SU-DHL-6 (cell line): Measurements from ENCODE around the gene RGS3.

Source experiments
- H2AFZ ChIP-seq: fragments of 200-600 bp; sonication (generic); 2 replicates; pipeline ENCODE4 v1.6.1; 2014; ENCODE audit warnings: low read depth, mild to moderate bottlenecking, moderate library complexity, mixed read lengths, antibody characterized with exemption, low read length; ENCODE audit not compliant: severe bottlenecking
- H3F3A ChIP-seq: fragments of 200-600 bp; shearing (Covaris generic); 2 replicates; pipeline ENCODE4 v1.6.0; 2016; ENCODE audit warnings: antibody characterized with exemption, mild to moderate bottlenecking; ENCODE audit not compliant: insufficient read depth
- H3K27ac ChIP-seq: fragments of 200-600 bp; sonication (generic); 2 replicates; pipeline ENCODE4 v1.5.1; 2016; ENCODE audit warnings: low read depth, mild to moderate bottlenecking, low read length, moderate library complexity, mixed read lengths
- H3K27me3 ChIP-seq: fragments of 200-600 bp; sonication (generic), shearing (Covaris generic); 2 replicates; pipeline ENCODE4 v1.6.0; 2014; ENCODE audit warnings: mild to moderate bottlenecking, low read length
- H3K36me3 ChIP-seq: fragments of 200-600 bp; sonication (generic); 2 replicates; pipeline ENCODE4 v1.6.1; 2014; ENCODE audit warnings: mild to moderate bottlenecking, low read length, mixed read lengths
- H3K4me2 ChIP-seq: fragments of 300-600, 200-600 bp; shearing (Covaris generic), sonication (generic); 2 replicates; pipeline ENCODE4 v1.6.0; 2014; ENCODE audit warnings: low read length, low read depth, mild to moderate bottlenecking; ENCODE audit not compliant: poor library complexity, severe bottlenecking
- H3K4me3 ChIP-seq: fragments of 200-600 bp; sonication (generic); 2 replicates; pipeline ENCODE4 v1.5.1; 2014; ENCODE audit warnings: antibody characterized with exemption, low read length, mild to moderate bottlenecking, mixed read lengths; ENCODE audit not compliant: insufficient read depth, poor library complexity, severe bottlenecking
- H3K79me2 ChIP-seq: fragments of 200-600 bp; sonication (generic); 2 replicates; pipeline ENCODE4 v1.6.1; 2014; ENCODE audit warnings: mild to moderate bottlenecking, low read length, moderate library complexity; ENCODE audit not compliant: insufficient read depth
- H3K9ac ChIP-seq: fragments of 200-600 bp; sonication (generic); 2 replicates; pipeline ENCODE4 v1.7.0; 2014; ENCODE audit warnings: mild to moderate bottlenecking, low read length
- H3K9me2 ChIP-seq: fragments of 200-600 bp; sonication (generic); replicated peaks from 2 replicates; pipeline ENCODE4 v1.6.1; 2014; ENCODE audit warnings: low read length; ENCODE audit not compliant: insufficient read depth
- H3K9me3 ChIP-seq: fragments of 200-600 bp; sonication (generic); 2 replicates; pipeline ENCODE4 v1.6.1; 2014; ENCODE audit warnings: low read length, mixed read lengths; ENCODE audit not compliant: insufficient read depth
- H4K20me1 ChIP-seq: fragments of 200-600 bp; sonication (generic); 2 replicates; pipeline ENCODE4 v1.6.1; 2014; ENCODE audit warnings: low read depth, mild to moderate bottlenecking, antibody characterized with exemption, low read length, moderate library complexity, mixed read lengths
- CTCF ChIP-seq: fragments of 200-600 bp; sonication (generic); IDR thresholded peaks from one replicate; pipeline ENCODE4 v1.5.1; 2017; ENCODE audit warnings: antibody characterized with exemption, mild to moderate bottlenecking, low read length, moderate library complexity; ENCODE audit not compliant: insufficient read depth, poor library complexity, severe bottlenecking
- EZH2phosphoT487 ChIP-seq: fragments of 200-600 bp; sonication (generic), shearing (Covaris generic); conservative IDR thresholded peaks from 2 replicates; pipeline ENCODE4 v1.6.1; 2018; ENCODE audit warnings: mild to moderate bottlenecking, antibody characterized with exemption, low read length, moderate library complexity, mixed read lengths

RGS3 gene

GRCh38 chr9:113624721-113625120 is 161.2 kb downstream of the RGS3 start:
- H3K27ac ChIP-seq, result no peak overlapping the region
- no peaks in the 10 kb centered on the region for H3K79me2 ChIP-seq
- H3K9me3 ChIP-seq, result no peaks in the 10 kb centered on the region
- no peak overlapping the region for H3K9ac ChIP-seq
- no peaks in the 10 kb centered on the region for H3K36me3 ChIP-seq
- H3F3A ChIP-seq, result no peaks in the 10 kb centered on the region
- no peaks in the 10 kb centered on the region for H4K20me1 ChIP-seq
- H3K27me3 ChIP-seq, result no peaks in the 10 kb centered on the region
- no peaks in the 10 kb centered on the region for H3K9me2 ChIP-seq
- no peak overlapping the region for H3K4me2 ChIP-seq
- no peak overlapping the region for H2AFZ ChIP-seq
- no peak overlapping the region for H3K4me3 ChIP-seq
- TF ChIP-seq CTCF (no peak), EZH2phosphoT487 (no peak)

- no peak overlapping the region for H2AFZ ChIP-seq
- no peak overlapping the region for H3K9ac ChIP-seq
Observed at GRCh38 chr9:113625486-113625885, 162.0 kb downstream of the RGS3 start.

GRCh38 chr9:113626735-113627495 is 163.4 kb downstream of the RGS3 start:
- no peak overlapping the region for H3K4me3 ChIP-seq
- no peak overlapping the region for H3K9ac ChIP-seq
- H2AFZ ChIP-seq, result no peak overlapping the region
- H4K20me1 ChIP-seq, result no peaks in the 10 kb centered on the region
- no peaks in the 10 kb centered on the region for H3F3A ChIP-seq
- H3K27me3 ChIP-seq, result no peaks in the 10 kb centered on the region
- no peaks in the 10 kb centered on the region for H3K36me3 ChIP-seq
- no peaks in the 10 kb centered on the region for H3K9me2 ChIP-seq
- H3K9me3 ChIP-seq, result no peaks in the 10 kb centered on the region
- H3K27ac ChIP-seq, result no peak overlapping the region
- H3K4me2 ChIP-seq, result no peak overlapping the region
- H3K79me2 ChIP-seq, result no peaks in the 10 kb centered on the region
- no peak for TF ChIP-seq EZH2phosphoT487
- TF ChIP-seq CTCF, result no peak

More at GRCh38 chr9:113625486-113625885, 162.0 kb downstream of the RGS3 start:
- Histone ChIP-seq H3K79me2 (no peaks in the 10 kb centered on the region), H3F3A (no peaks in the 10 kb centered on the region), H3K4me2 (no peak overlapping the region), H3K9me3 (no peaks in the 10 kb centered on the region), H3K27me3 (no peaks in the 10 kb centered on the region), H3K4me3 (no peak overlapping the region), H4K20me1 (no peaks in the 10 kb centered on the region), H3K36me3 (no peaks in the 10 kb centered on the region), H3K9me2 (no peaks in the 10 kb centered on the region), H3K27ac (no peak overlapping the region)
- TF ChIP-seq EZH2phosphoT487 (no peak), CTCF (no peak)
